Peyer's patch (tissue), 4 donors: ENCODE data around the gene PCBP3. TPM values are rescaled to one million over a fixed set of nuclear protein-coding genes. Genes with fewer than 3 reads are reported as not detected.

ENCODE experiments used
- DNase-seq, 3 donors: peaks; one replicate each; pipeline ENCODE4 v3.0.0-alpha.2; 2017 to 2019
- H3K27ac ChIP-seq, 4 donors: fragments of 200-600 bp; sonication (generic); one replicate each; pipeline ENCODE4 v1.5.1; 2016 to 2019
- H3K27me3 ChIP-seq, 2 donors: fragments of 200-600 bp; sonication (generic); one replicate each; pipeline ENCODE4 v1.5.1; 2019
- H3K36me3 ChIP-seq, 3 donors: fragments of 200-600 bp; sonication (generic); one replicate each; pipeline ENCODE4 v1.5.1; 2016 to 2019
- H3K4me1 ChIP-seq, 4 donors: fragments of 200-600 bp; sonication (generic); one replicate each; pipeline ENCODE4 v1.5.1; 2016 to 2019
- H3K4me3 ChIP-seq, 4 donors: fragments of 200-600 bp; sonication (generic); 1 replicate in 3 of 4; 2 replicates in 1 of 4; pipeline ENCODE4 v1.5.1; 2016 to 2019; ENCODE audit warnings: mild to moderate bottlenecking in 1 of 4
- H3K9me3 ChIP-seq, 4 donors: fragments of 200-600 bp; sonication (generic); one replicate each; pipeline ENCODE4 v1.5.1; 2016 to 2019; ENCODE audit warnings: mild to moderate bottlenecking in 1 of 4
- POLR2A ChIP-seq, 2 donors: fragments of 450-650 bp; IDR thresholded peaks; one replicate each; pipeline ENCODE4 v1.5.1; 2017; ENCODE audit warnings: antibody characterized with exemption in 2 of 2, mild to moderate bottlenecking in 2 of 2, moderate library complexity in 2 of 2
- total RNA-seq, 4 donors: library from RNA; depleted of rRNA; stranded (reverse); fragments of >200 nt; gene quantifications; one replicate each; pipeline ENCODE4 v1.1.0, GENCODE V29; 2016
- TF ChIP-seq, protein P1 (sequence below), 6 experiments: fragments of 450-650 bp in 4 of 6; fragments of 200-600 bp in 2 of 6; sonication (generic) in 1 of 6; IDR thresholded peaks; one replicate each; pipeline ENCODE4 v1.5.1; 2017 to 2019; ENCODE audit warnings: antibody characterized with exemption in 6 of 6, mild to moderate bottlenecking in 3 of 6, moderate library complexity in 1 of 6

PCBP3 gene
- total RNA-seq, 4 donors from 2014 or later = 1.1 to 6.0 (median 4.4) TPM; not detected in 1

DNA sequence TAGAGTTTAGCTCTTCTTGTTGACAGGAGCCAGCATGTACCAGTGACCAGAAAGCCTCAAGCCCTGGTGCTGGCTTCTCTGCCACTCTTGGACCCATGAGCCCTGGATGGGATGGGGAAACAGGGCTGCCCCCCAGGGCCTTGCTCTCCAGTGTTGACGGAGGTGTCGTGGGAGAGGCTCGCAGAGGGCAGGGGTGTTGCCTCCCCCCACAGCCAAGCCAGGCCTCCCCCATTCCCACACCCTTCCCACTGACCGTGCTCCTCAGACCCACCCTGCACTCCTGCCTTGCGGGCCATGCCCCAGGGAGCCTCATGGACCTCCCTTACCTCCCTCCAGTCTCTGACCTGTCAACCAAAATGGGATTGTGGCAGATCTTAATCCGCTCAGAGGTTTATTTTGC is 214.2 kb downstream of the PCBP3 start:
- no peak for DNase-seq
- H3K9me3 ChIP-seq = no peaks in the 10 kb centered on the region
- H3K27me3 ChIP-seq = no peaks in the 10 kb centered on the region
- no peak for TF ChIP-seq POLR2A (IDR thresholded peaks at IDR 0.05)
- TF ChIP-seq, protein P1, sequence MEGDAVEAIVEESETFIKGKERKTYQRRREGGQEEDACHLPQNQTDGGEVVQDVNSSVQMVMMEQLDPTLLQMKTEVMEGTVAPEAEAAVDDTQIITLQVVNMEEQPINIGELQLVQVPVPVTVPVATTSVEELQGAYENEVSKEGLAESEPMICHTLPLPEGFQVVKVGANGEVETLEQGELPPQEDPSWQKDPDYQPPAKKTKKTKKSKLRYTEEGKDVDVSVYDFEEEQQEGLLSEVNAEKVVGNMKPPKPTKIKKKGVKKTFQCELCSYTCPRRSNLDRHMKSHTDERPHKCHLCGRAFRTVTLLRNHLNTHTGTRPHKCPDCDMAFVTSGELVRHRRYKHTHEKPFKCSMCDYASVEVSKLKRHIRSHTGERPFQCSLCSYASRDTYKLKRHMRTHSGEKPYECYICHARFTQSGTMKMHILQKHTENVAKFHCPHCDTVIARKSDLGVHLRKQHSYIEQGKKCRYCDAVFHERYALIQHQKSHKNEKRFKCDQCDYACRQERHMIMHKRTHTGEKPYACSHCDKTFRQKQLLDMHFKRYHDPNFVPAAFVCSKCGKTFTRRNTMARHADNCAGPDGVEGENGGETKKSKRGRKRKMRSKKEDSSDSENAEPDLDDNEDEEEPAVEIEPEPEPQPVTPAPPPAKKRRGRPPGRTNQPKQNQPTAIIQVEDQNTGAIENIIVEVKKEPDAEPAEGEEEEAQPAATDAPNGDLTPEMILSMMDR (IDR thresholded peaks at IDR 0.05) = no peak
- no peak overlapping the region for H3K27ac ChIP-seq
- H3K36me3 ChIP-seq = no peaks in the 10 kb centered on the region
- H3K4me3 ChIP-seq = no peak overlapping the region
- H3K4me1 ChIP-seq = no peaks in the 10 kb centered on the region

DNA sequence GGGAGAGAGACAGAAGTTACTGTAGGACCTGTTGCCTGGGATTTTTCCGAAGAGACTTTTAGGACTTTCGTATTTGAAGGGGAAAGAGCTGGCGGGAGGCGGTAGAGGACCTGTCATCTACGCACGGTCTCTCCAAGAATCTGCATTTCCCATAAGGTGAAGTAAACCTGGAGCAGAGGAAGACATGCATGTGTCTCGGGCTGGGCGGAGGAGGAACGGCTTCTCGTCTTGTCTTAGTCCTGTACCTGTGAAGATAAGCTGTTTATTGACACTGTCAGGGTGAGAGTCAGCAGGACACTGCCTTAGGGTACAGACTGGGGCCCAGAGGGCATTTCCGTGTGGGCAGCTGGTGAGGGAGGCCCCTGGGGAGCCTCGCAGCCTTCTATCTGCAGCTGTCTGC is 214.7 kb downstream of the PCBP3 start:
- no peaks in the 10 kb centered on the region for H3K4me1 ChIP-seq
- no peaks in the 10 kb centered on the region for H3K9me3 ChIP-seq
- no peak overlapping the region for H3K27ac ChIP-seq
- H3K36me3 ChIP-seq = no peaks in the 10 kb centered on the region
- TF ChIP-seq POLR2A (IDR thresholded peaks at IDR 0.05) = no peak
- TF ChIP-seq, protein P1 (IDR thresholded peaks at IDR 0.05) = no peak
- no peak for DNase-seq
- no peak overlapping the region for H3K4me3 ChIP-seq
- H3K27me3 ChIP-seq = no peaks in the 10 kb centered on the region

DNA sequence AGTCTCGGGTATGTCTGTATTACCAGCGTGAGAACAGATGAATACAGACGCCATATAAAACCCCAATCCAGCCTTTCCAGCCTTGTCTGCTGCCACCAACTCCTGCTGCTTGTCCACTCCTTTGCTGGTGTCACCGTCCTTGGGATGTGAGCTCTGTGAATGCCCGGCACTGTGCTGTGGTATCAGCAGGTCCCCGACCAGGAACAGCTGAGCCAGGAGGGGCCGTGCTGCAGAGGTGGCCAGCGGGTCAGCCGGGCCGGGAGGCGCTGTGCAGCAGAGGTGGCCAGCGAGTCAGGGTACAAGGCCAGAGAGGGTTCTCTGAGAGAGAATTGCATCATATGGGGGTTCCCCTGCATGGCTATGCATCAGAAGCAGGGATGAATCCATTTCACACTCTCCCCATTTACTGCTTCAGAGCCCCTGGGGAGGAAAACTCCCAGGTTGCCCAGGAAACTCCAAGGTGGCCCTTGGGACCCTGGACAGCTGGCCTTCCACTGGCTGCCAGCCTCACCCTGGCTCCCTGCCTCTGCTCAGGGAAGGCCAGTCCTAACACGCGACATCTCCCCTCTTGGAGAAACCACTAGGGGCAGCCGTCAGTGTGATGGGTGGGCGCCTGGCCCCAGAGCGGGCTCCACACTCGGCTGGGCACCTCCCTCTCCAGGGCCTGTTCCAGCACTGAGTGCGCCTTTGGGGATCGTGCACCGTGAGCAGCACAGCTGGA is 215.7 kb downstream of the PCBP3 start:
- DNase-seq = no peak
- H3K4me3 ChIP-seq = no peak overlapping the region
- no peak for TF ChIP-seq POLR2A (IDR thresholded peaks at IDR 0.05)
- TF ChIP-seq, protein P1 (IDR thresholded peaks at IDR 0.05) = no peak
- no peaks in the 10 kb centered on the region for H3K36me3 ChIP-seq
- no peak overlapping the region for H3K27ac ChIP-seq
- no peaks in the 10 kb centered on the region for H3K27me3 ChIP-seq
- no peaks in the 10 kb centered on the region for H3K9me3 ChIP-seq
- no peaks in the 10 kb centered on the region for H3K4me1 ChIP-seq

DNA sequence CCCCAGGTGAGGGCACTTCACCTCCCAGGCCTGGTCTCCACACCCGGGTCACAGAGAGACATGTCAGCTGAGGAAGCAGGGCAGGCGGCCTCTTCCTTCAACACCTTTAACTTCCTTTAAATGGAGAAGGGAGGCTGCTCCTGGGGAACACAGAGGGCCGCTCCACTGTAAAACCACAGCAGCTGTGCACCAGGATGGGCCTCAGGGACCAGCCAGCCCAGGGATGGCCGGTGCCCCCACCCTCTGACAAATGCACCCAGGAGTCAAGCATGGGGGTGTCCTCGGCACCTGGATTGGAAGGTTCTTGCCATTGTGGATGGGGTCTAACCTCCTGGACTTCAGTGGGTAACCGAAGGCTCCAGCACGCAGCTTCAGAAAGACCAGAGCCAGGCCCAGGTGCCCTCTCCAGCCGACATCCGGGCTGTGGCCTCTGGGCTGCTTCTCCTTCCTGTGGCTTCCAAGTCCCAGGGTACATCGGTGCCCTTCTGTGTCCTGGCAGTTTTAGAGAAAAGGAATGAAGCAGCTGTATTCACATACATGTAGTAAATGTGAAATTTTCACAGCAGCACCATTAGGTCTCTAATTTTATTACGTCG is 216.3 kb downstream of the PCBP3 start:
- no peak overlapping the region for H3K4me3 ChIP-seq
- H3K36me3 ChIP-seq = no peaks in the 10 kb centered on the region
- H3K27ac ChIP-seq = no peak overlapping the region
- no peaks in the 10 kb centered on the region for H3K4me1 ChIP-seq
- DNase-seq = no peak
- no peaks in the 10 kb centered on the region for H3K9me3 ChIP-seq
- TF ChIP-seq, protein P1 (IDR thresholded peaks at IDR 0.05) = no peak
- TF ChIP-seq POLR2A (IDR thresholded peaks at IDR 0.05) = no peak
- no peaks in the 10 kb centered on the region for H3K27me3 ChIP-seq

DNA sequence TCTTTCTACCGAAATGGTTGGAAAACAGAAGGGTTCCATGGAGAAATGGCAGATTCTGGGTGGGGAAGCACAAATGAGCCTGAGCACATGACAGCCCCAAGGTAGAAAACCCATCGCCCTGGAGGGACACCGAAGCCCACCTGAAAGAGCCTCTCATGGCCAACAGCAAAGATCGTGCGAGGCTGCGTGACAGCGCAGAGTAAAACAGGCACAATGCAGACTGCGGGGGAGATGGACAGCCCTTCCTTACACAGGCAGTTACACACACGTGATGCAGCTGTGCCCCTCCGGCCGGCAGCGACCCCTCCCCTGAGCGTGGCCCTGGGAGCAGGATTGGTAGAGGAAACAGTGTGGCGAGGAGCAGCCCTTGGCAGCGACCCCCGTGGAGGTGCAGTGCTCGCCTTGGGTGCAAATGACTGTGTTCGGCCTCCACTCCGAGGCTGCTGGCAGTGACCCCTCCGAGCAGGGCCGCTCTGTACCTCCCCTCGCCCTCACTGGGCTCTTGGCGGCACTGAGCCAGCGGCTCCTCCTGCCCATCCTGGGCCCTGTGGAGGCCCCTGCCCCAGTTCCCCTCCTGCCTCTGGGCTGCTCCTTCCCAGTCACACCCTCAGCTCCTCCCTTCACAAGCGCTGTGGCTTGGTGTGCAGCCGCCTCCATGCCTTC is 217.1 kb downstream of the PCBP3 start:
- no peak overlapping the region for H3K27ac ChIP-seq
- no peak for TF ChIP-seq POLR2A (IDR thresholded peaks at IDR 0.05)
- TF ChIP-seq, protein P1 (IDR thresholded peaks at IDR 0.05) = no peak
- H3K36me3 ChIP-seq = no peaks in the 10 kb centered on the region
- H3K4me3 ChIP-seq = no peak overlapping the region
- H3K27me3 ChIP-seq = no peaks in the 10 kb centered on the region
- no peaks in the 10 kb centered on the region for H3K4me1 ChIP-seq
- H3K9me3 ChIP-seq = no peaks in the 10 kb centered on the region
- no peak for DNase-seq
